Hepatocyte (in vitro differentiated cells): ENCODE results near the gene ADAR.

Source experiments
- CTCF ChIP-seq: fragments of 200-600 bp; sonication (generic); IDR thresholded peaks from 2 replicates; pipeline ENCODE4 v1.5.1; 2016; ENCODE audit warnings: antibody characterized with exemption, mild to moderate bottlenecking; ENCODE audit not compliant: poor library complexity
- EZH2 ChIP-seq: fragments of 200-600 bp; sonication (generic); IDR thresholded peaks from 2 replicates; pipeline ENCODE4 v1.6.1; 2016; ENCODE audit warnings: antibody characterized with exemption, mild to moderate bottlenecking, borderline replicate concordance

DNA sequence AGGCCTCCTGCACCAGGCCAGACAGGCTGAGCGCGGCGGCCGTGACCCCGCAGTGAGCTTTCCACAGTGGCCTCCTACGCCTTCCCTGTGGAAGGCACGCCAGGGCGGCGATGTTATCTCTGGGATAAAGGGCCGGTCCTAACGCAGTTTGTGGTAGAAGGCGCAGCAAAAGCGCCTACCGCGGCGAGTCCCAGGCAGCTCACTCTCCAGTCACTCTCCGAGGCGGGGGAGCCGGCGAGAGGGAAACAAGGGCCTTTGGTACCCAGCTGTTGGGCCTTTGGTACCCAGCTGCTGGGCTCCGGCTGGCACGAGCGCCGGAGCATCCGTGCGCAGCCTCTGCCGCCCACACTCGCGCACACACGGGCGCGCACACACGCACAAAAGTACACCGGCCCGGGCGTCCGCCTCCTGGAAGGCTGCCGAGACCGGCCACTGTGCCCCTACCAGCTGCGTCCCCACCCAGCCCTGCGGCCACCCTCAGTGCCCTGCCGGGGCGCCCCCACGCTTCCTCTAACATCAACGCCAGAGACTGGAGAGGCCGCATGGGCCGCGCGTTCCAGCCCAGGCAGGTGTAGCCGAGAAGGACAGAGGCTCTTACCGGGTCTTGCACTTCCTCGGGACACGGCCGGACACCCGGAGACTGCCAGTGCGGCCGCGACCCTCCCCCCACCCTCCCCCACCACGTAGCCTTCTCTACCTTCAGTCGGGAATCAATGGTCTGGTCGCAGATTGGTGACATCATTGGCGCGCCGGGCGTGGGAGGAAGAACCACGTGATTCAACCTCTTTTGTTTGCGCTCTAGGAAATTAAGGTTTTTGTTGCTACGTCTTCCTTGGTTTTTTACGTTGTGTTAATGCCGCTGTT is 19.5 kb upstream of the ADAR start:
- TF ChIP-seq EZH2, result no peak
- TF ChIP-seq CTCF, result no peak
